Activated CD8-positive, alpha-beta T cell treated with anti-CD3 and anti-CD28 coated beads for 36 hours (primary cell): Measurements from ENCODE around the gene SLIT3. TPM values are rescaled to one million over a fixed set of nuclear protein-coding genes. Genes with fewer than 3 reads are reported as not detected.

Experiments used
- ATAC-seq: fragments of 200-7000 bp; cut with Tn5 transposase; one replicate; pipeline ENCODE4 v1.10.0; 2021; ENCODE audit warnings: mild to moderate bottlenecking, moderate library complexity
- CTCF ChIA-PET: fragments of 350-600 bp; sonication (Branson Sonifier 250); formaldehyde crosslinking; loops from one replicate; lab custom pipeline; 2021; ENCODE audit warnings: antibody characterized with exemption; lab: Charles Lee
- POLR2A ChIA-PET: fragments of 350-600 bp; sonication (Branson Sonifier 250); formaldehyde crosslinking; loops from one replicate; lab custom pipeline; 2021; ENCODE audit warnings: antibody characterized with exemption; lab: Charles Lee
- DNase-seq: peaks from one replicate; pipeline ENCODE4 v3.0.0-alpha.2; 2020
- H3K27ac Mint-ChIP-seq: one replicate; pipeline ENCODE4 v1.8.0; 2021; ENCODE audit warnings: mild to moderate bottlenecking, mixed read lengths
- H3K27me3 Mint-ChIP-seq: one replicate; pipeline ENCODE4 v1.8.0; 2021; ENCODE audit warnings: mixed read lengths
- H3K36me3 Mint-ChIP-seq: one replicate; pipeline ENCODE4 v1.8.0; 2021; ENCODE audit warnings: low read depth, mixed read lengths
- H3K4me1 Mint-ChIP-seq: one replicate; pipeline ENCODE4 v1.8.0; 2021; ENCODE audit warnings: low read depth, mixed read lengths
- H3K4me3 Mint-ChIP-seq: one replicate; pipeline ENCODE4 v1.8.0; 2021; ENCODE audit warnings: mild to moderate bottlenecking, moderate library complexity, mixed read lengths
- H3K9me3 Mint-ChIP-seq: one replicate; pipeline ENCODE4 v1.8.0; 2021; ENCODE audit warnings: mixed read lengths
- CTCF ChIP-seq: fragments of 200-600 bp; IDR thresholded peaks from one replicate; pipeline ENCODE4 v1.8.0; 2022; ENCODE audit warnings: antibody characterized with exemption, mild to moderate bottlenecking
- intact Hi-C: fragments of 100-400 bp; cut with micrococcal nuclease; formaldehyde crosslinking; loops from one replicate; pipeline ENCODE4 v1.10.0; 2022
- total RNA-seq, 2 experiments: library from RNA; stranded (reverse); gene quantifications; one replicate each; pipeline ENCODE4 v1.2.3, GENCODE V29; 2021

The SLIT3 gene
- total RNA-seq, 2 experiments from 2014 or later: 0.69 to 0.74 TPM

- Mint-ChIP-seq H3K36me3 (no peaks in the 10 kb centered on the region), H3K9me3 (no peaks in the 10 kb centered on the region), H3K4me3 (no peak overlapping the region), H3K27me3 (no peaks in the 10 kb centered on the region), H3K27ac (no peak overlapping the region), H3K4me1 (no peaks in the 10 kb centered on the region)
- DNase-seq: no peak
- no peak for TF ChIP-seq CTCF
- intact Hi-C loops: no loop called here
- ChIA-PET POLR2A (no interaction called here), CTCF (no interaction called here)
- no peak for ATAC-seq
Measured at GRCh38 chr5:169253071-169253470, 47.9 kb downstream of the SLIT3 start.

- H3K27ac Mint-ChIP-seq: no peak overlapping the region
- no peak overlapping the region for H3K4me3 Mint-ChIP-seq
- no peak for TF ChIP-seq CTCF
- peaks cover 2% of the 10 kb centered on the region for H3K27me3 Mint-ChIP-seq
- H3K4me1 Mint-ChIP-seq: no peaks in the 10 kb centered on the region
- ATAC-seq: no peak
- POLR2A ChIA-PET: no interaction called here
- DNase-seq: no peak
- CTCF ChIA-PET: no interaction called here
- intact Hi-C loops: no loop called here
- H3K36me3 Mint-ChIP-seq: no peaks in the 10 kb centered on the region
- no peaks in the 10 kb centered on the region for H3K9me3 Mint-ChIP-seq
Measured at GRCh38 chr5:169251333-169252084, 49.4 kb downstream of the SLIT3 start.

GRCh38 chr5:169250887-169251286 is 50.1 kb downstream of the SLIT3 start:
- Mint-ChIP-seq H3K9me3 (no peaks in the 10 kb centered on the region), H3K4me3 (no peak overlapping the region), H3K27me3 (peaks cover 2% of the 10 kb centered on the region), H3K36me3 (no peaks in the 10 kb centered on the region), H3K4me1 (no peaks in the 10 kb centered on the region), H3K27ac (no peak overlapping the region)
- intact Hi-C loops: no loop called here
- POLR2A ChIA-PET: no interaction called here
- CTCF ChIA-PET: no interaction called here
- ATAC-seq (no peak), DNase-seq (no peak)
- no peak for TF ChIP-seq CTCF

GRCh38 chr5:169248996-169249395 is 51.9 kb downstream of the SLIT3 start:
- H3K4me3 Mint-ChIP-seq: no peak overlapping the region
- no peak for DNase-seq
- no peaks in the 10 kb centered on the region for H3K36me3 Mint-ChIP-seq
- H3K27me3 Mint-ChIP-seq: peaks cover 7% of the 10 kb centered on the region
- no peak for TF ChIP-seq CTCF
- H3K4me1 Mint-ChIP-seq: no peaks in the 10 kb centered on the region
- POLR2A ChIA-PET: no interaction called here
- H3K9me3 Mint-ChIP-seq: no peaks in the 10 kb centered on the region
- CTCF ChIA-PET: no interaction called here
- no peak for ATAC-seq
- H3K27ac Mint-ChIP-seq: no peak overlapping the region
- intact Hi-C loops: no loop called here

- no peak for TF ChIP-seq CTCF
- Mint-ChIP-seq H3K36me3 (no peaks in the 10 kb centered on the region), H3K4me1 (no peaks in the 10 kb centered on the region), H3K9me3 (no peaks in the 10 kb centered on the region), H3K27me3 (peaks cover 7% of the 10 kb centered on the region), H3K4me3 (no peak overlapping the region), H3K27ac (no peak overlapping the region)
- POLR2A ChIA-PET: no interaction called here
- DNase-seq (no peak), ATAC-seq (no peak)
- CTCF ChIA-PET: no interaction called here
- intact Hi-C loops: no loop called here
Measured at GRCh38 chr5:169248550-169248949, 52.4 kb downstream of the SLIT3 start.
